ENCODE results near the gene CDKN2B-AS1. TPM values are rescaled to one million over a fixed set of nuclear protein-coding genes. Genes with fewer than 3 reads are reported as not detected.

CDKN2B-AS1 gene
- total and polyA plus RNA-seq, 2 of the 13 experiments (the other 11 are each of a cell fraction or from before 2014, with no cell fraction given): 0.64 to 2.3 TPM

- H3K27me3 ChIP-seq (ENCODE audit: control insufficient read depth in 1 of 2, insufficient read depth in 2 of 2, low read length in 2 of 2): no peaks in the 10 kb centered on the region
- no peak overlapping the region for H3K27ac ChIP-seq (ENCODE audit: extremely low read length, insufficient read depth, low read length)
- TF ChIP-seq ZNF605 (CRISPR knock-in tag; IDR thresholded peaks at IDR 0.05) (no peak), ZBTB20 (CRISPR knock-in tag; IDR thresholded peaks at IDR 0.05; ENCODE audit: borderline replicate concordance, low read depth) (no peak), ZNF337 (CRISPR knock-in tag; IDR thresholded peaks at IDR 0.05; ENCODE audit: borderline replicate concordance, low read depth) (no peak), E2F1 (CRISPR knock-in tag; IDR thresholded peaks at IDR 0.05) (no peak), NR2F6 (IDR thresholded peaks at IDR 0.05) (no peak), NR2F6 (CRISPR knock-in tag; IDR thresholded peaks at IDR 0.05) (no peak), NFIC (IDR thresholded peaks at IDR 0.05; ENCODE audit: low read length) (no peak), POGK (CRISPR knock-in tag; conservative IDR thresholded peaks at IDR 0.05) (no peak), HNRNPL (IDR thresholded peaks at IDR 0.05; ENCODE audit: low read depth, low read length) (no peak), RARA (CRISPR knock-in tag; IDR thresholded peaks at IDR 0.05) (peak; percentile 42; the same call in 1 of the 2 replicates), ZNF256 (CRISPR knock-in tag; conservative IDR thresholded peaks at IDR 0.05) (no peak), MLLT10 (CRISPR knock-in tag; IDR thresholded peaks at IDR 0.05) (no peak), ZMYM3 (CRISPR knock-in tag; IDR thresholded peaks at IDR 0.05) (no peak), ATF7 (IDR thresholded peaks at IDR 0.05) (peak; percentile 74), ATF7 (CRISPR knock-in tag; IDR thresholded peaks at IDR 0.05) (no peak)
- H3K9ac ChIP-seq (ENCODE audit: insufficient read depth, low read depth, low read length): no peak overlapping the region
- peaks cover 8% of the 10 kb centered on the region for H3K4me1 ChIP-seq (ENCODE audit: insufficient read depth, low read length)
- no peaks in the 10 kb centered on the region for H3K9me3 ChIP-seq (ENCODE audit: low read length)
- no peaks in the 10 kb centered on the region for H3K79me2 ChIP-seq (ENCODE audit: insufficient read depth, low read length)
- no peaks in the 10 kb centered on the region for H4K20me1 ChIP-seq (ENCODE audit: insufficient read depth, low read length)
- BruUV-seq (replicated peaks): no TSS peak
- H2AFZ ChIP-seq (ENCODE audit: low read length): no peak overlapping the region
- no peak for ATAC-seq
- intact Hi-C loops (cut with micrococcal nuclease; ENCODE audit: unreplicated experiment) (no loop called here), in situ Hi-C loops (cut with HindIII; ENCODE audit: extremely low pct_ligation_motif_present, low pct_unique_long_range_greater_than_20kb) (no loop called here)
- FAIRE-seq: no peak
- ChIA-PET POLR2A (no interaction called here), CTCF (ENCODE audit: low intra/inter-chr PET ratio, low total read pairs) (no interaction called here)
- H3K4me3 ChIP-seq (replicated peaks in 1 of 3; ENCODE audit: insufficient read depth in 1 of 3, low read depth in 2 of 3, low read length in 3 of 3): no peak overlapping the region
- no peak overlapping the region for H3K4me2 ChIP-seq (ENCODE audit: low read depth, low read length)
- under 1% methylated on average over 4 of the region's 4 CpGs for WGBS (ENCODE audit: low lambda C conversion rate)
- H3K36me3 ChIP-seq (replicated peaks in 1 of 2; ENCODE audit: control insufficient read depth in 1 of 2, insufficient read depth in 2 of 2, low read length in 2 of 2): no peaks in the 10 kb centered on the region
- no peak for DNase-seq (ENCODE audit: low spot score)
These were observed 114.2 kb downstream of the CDKN2B-AS1 start for GRCh38 chr9:22108581-22109370.

Measured in HepG2 (cell line).